Measurements from ENCODE around the gene MRPL24. TPM values are rescaled to one million over a fixed set of nuclear protein-coding genes. Genes with fewer than 3 reads are reported as not detected.

MRPL24 gene
- total and polyA plus RNA-seq, 9 of the 15 experiments (the other 6 are each of a cell fraction or from before 2014, with no cell fraction given), result 74.3 to 267 (median 113) TPM

- no peak for TF ChIP-seq RERE (CRISPR knock-in tag; IDR thresholded peaks at IDR 0.05; ENCODE audit: borderline replicate concordance)
- peak; percentile 32 for TF ChIP-seq HMGN3 (IDR thresholded peaks at IDR 0.05; ENCODE audit: borderline replicate concordance, extremely low read depth, insufficient read length, low read depth, low read length)
- TF ChIP-seq ZBTB40 (IDR thresholded peaks at IDR 0.05), result no peak
- no peak for TF ChIP-seq ZBTB40 (CRISPR knock-in tag; IDR thresholded peaks at IDR 0.05)
- TF ChIP-seq ZBTB1 (CRISPR knock-in tag; IDR thresholded peaks at IDR 0.05; ENCODE audit: borderline replicate concordance, low read depth), result peak; percentile 38; the same call in 1 of the 2 replicates
These were observed 35.5 kb downstream of the MRPL24 start, which contains the start of gene CRABP2 (continued) for GRCh38 chr1:156705321-156705917.
